Right renal pelvis (tissue), 4 donors: ENCODE measurements around the gene NFIX. TPM values are rescaled to one million over a fixed set of nuclear protein-coding genes. Genes with fewer than 3 reads are reported as not detected.
"Not testable (repeated sequence)": the region's sequence is repeated elsewhere in the genome, so short reads cannot be mapped to it uniquely, and the experiment has no call there.

Experiments
- DNase-seq, 4 donors: peaks; one replicate each; pipeline ENCODE4 v3.0.0-alpha.2; 2013; ENCODE audit warnings: low read depth in 4 of 4, low spot score in 3 of 4, missing footprints in 1 of 4
- polyA plus RNA-seq, 4 donors: library from polyadenylated mRNA; unstranded; fragments of 120-200 nt; gene quantifications; one replicate each; pipeline ENCODE4 v1.2.1, GENCODE V29; 2013; ENCODE audit not compliant: insufficient read length in 4 of 4

The NFIX gene
- polyA plus RNA-seq, 4 donors, result 18.4 to 24.8 (median 19.4) TPM

GRCh38 chr19:12957389-12957952, 37.8 kb upstream of the NFIX start:
- not testable (repeated sequence) for DNase-seq

- DNase-seq, result no peak
Measured at GRCh38 chr19:12959481-12959880, 35.8 kb upstream of the NFIX start.

GRCh38 chr19:12965017-12965811, 30.1 kb upstream of the NFIX start:
- peak in 2 of 4 donors; percentile 43 to 67 for DNase-seq

GRCh38 chr19:12965812-12966135, 29.5 kb upstream of the NFIX start:
- DNase-seq, result no peak

- no peak for DNase-seq
Measured at GRCh38 chr19:12967907-12968306, 27.4 kb upstream of the NFIX start.

- no peak for DNase-seq
Measured at GRCh38 chr19:12969292-12969988, 25.8 kb upstream of the NFIX start, which contains the start of gene DAND5. Gene DAND5, plus strand, starts transcription at chr19:12969576. Its CDS starts 85 bp downstream, at chr19:12969661.

GRCh38 chr19:12970070-12970820, 25.0 kb upstream of the NFIX start:
- DNase-seq, result no peak

GRCh38 chr19:12973236-12973635, 22.0 kb upstream of the NFIX start:
- no peak for DNase-seq

- no peak for DNase-seq
Measured at GRCh38 chr19:12974301-12975220, 20.7 kb upstream of the NFIX start.

- DNase-seq, result no peak
Measured at GRCh38 chr19:12975221-12975741, 20.0 kb upstream of the NFIX start.

GRCh38 chr19:12976109-12976508, 19.2 kb upstream of the NFIX start:
- not testable (repeated sequence) for DNase-seq

GRCh38 chr19:12979974-12980373, 15.3 kb upstream of the NFIX start:
- no peak for DNase-seq

- no peak for DNase-seq
Measured at GRCh38 chr19:12982648-12983047, 12.6 kb upstream of the NFIX start.

- DNase-seq, result no peak
Measured at GRCh38 chr19:12983091-12983490, 12.2 kb upstream of the NFIX start.

- DNase-seq, result peak in 2 of 4 donors; percentile 62 to 74
Measured at GRCh38 chr19:12983542-12984142, 11.6 kb upstream of the NFIX start.

GRCh38 chr19:12984143-12984627, 11.1 kb upstream of the NFIX start:
- DNase-seq, result no peak

GRCh38 chr19:12984683-12985048, 10.6 kb upstream of the NFIX start:
- DNase-seq, result no peak

GRCh38 chr19:12985049-12985776, 10.1 kb upstream of the NFIX start:
- no peak for DNase-seq
